CD4-positive, alpha-beta T cell treated with Interleukin-12 subunit alpha and Interleukin-12 subunit beta, for 1 hour (primary cell): ENCODE data around the gene TIMM22.
"Not testable (repeated sequence)": the region's sequence is repeated elsewhere in the genome, so short reads cannot be mapped to it uniquely, and the experiment has no call there.

Source experiments
- DNase-seq: peaks from one replicate; pipeline ENCODE4 v3.0.0-alpha.2; 2020

Gene TIMM22

DNA sequence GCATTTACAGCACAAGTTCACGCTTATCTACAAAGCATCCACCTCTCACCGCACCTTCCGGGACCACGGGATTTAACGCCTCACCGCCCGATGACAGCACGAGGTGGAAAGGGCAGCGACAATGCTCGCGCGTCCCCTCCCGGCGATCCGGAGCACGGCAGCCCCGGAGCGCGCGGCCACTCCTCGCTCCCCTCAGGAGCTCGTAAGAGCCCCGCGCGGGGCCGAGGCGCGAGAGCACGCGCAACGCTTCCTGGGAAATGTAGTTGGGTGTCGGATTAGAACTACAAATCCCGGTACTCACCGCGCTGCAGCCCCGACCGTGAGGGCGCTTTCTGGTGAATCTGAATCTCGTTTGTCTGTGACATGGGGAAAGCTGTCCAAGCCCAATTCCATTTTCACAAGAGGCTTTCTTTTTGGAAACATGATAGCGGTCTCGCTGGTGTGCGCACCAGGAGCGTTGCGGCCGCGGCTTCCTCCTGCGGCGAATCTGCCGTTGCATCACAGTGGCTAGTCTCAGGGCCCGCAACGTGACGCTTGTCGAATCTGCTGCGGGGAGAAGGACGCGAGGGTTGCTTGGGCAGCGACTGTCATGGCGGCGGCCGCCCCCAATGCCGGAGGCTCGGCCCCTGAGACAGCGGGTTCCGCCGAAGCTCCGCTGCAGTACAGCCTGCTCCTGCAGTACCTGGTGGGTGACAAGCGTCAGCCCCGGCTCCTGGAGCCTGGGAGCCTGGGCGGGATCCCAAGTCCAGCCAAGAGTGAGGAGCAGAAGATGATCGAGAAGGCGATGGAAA, at the start of gene TIMM22:
TIMM22 (plus strand) TSS at position 576 of the 791 bp plus-strand sequence; CDS start at position 590, 14 bp downstream.
- DNase-seq: peak; percentile 94

DNA sequence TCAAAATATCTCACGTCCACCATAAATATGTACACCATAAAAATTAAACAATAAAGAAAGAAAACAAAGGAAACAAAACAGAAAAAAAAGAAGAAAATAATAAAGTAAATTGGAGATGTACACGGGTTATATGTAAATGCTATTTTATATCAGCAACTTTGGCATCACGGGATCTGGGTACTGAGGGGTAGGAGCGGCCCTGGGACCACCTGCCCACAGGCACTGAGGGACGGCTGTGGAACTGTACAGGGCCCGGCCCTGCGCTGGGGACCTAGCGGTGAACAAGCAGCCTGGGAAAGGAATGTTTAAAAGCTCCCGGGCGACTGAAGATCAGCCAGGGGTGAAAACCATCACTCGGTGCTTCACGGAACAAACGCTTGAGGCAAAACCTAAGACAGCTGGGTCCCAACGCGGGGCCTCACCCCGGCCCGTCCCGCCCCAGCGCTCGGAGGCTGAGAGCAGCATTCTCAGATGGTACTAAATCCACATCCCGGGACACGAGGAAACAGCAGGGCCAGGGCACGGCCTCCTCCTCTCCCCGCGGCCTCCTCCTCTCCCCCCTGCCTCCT, 48.6 kb upstream of the TIMM22 start:
- DNase-seq: no peak

DNA sequence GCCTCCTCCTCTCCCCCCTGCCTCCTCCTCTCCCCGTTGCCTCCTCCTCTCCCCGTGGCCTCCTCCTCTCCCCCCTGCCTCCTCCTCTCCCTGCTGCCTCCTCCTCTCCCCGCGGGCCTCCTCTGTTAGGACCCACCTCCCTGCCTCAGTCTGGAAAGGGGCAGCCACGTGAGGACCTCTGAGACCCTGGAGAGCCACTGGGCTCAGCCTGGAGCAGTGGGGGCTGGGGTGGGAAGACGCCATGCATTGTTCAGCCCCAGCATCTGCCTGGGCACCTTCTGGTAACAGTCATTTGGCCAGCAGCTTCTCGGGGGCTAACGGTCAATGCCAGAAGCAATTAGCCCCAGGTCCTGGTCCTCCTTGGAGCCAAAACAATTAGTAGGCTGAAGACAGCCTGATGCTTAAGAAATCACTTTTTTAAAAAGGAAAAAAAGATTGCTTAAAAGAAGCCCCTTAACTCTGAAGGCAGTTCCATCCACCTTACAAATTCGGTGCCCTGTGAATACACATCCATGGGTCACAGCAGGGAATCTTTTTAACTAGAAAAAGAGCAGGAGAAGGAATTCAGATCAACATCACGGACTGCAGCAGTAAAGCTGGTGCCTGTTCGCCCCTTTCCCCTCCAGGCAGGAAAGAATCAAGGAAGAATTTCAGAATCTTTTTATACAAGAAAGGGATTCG, 47.2 kb upstream of the TIMM22 start:
- no peak for DNase-seq

DNA sequence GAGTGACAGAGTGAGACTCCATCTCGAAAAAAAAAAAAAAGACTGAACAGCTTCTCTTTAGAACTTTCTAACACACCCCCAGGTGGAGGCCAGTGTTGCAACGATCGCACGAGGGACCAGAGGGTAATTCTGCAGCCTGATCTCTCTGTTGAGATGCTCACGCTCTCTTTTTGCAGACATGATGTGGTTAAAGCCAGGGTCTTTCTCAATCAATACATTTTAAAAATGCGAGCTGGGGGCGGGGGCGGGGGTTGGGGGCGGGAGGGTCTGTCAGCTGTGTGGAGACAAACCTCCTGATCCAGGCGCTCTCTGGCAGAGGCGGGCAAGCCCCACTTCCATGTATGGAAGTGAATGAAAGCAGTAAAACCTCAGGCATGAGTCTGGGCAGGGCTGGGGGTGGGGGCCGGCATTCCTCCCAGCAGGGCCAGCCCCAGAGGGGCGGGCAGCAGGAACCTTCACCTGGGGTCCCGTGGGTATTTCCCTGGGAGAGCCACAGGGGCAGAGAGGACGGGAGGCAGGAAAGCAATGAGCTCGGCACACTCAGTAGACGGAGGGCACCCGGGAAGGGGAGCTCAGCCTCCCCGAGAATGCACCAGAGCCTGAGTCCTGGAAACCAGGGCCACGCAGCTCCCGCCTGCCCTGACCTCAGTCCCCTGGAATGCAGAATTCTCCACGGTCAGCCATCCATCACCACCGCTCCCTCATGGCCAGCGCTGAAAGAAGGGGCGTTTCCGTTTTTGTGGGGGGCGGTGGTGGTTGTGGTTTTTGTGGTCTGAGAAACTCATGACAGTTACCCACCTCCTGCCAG, 45.4 kb upstream of the TIMM22 start:
- DNase-seq: no peak

DNA sequence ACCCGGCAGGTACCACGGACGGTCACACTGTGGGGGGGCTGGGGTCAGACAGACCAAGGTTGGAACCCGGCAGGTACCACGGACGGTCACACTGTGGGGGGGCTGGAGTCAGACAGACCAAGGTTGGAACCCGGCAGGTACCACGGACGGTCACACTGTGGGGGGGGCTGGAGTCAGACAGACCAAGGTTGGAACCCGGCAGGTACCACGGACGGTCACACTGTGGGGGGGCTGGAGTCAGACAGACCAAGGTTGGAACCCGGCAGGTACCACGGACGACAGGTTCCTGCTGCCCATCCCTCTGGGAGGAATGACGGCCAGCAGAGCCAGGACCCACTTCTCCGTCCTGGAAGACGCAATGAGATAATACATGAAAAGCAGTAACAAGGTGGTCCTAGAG, 44.3 kb upstream of the TIMM22 start:
- not testable (repeated sequence) for DNase-seq

DNA sequence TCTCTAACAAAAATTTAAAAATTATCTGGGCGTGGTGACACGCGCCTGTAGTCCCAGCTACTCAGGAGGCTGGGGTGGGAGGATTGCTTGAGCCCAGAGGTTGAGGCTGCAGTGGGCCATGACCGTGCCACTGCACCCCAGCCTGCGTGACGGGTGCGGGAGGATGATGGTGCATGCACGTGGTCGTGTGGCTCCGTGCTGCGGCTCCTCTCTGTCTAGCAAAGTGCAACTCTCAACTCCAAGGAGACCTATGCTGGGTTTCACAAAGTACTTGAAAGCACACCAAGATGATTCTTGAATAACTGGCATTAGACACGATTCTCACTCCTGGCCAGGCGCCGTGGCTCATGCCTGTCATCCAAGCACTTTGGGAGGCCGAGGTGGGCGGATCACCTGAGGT, 43.2 kb upstream of the TIMM22 start:
- no peak for DNase-seq

DNA sequence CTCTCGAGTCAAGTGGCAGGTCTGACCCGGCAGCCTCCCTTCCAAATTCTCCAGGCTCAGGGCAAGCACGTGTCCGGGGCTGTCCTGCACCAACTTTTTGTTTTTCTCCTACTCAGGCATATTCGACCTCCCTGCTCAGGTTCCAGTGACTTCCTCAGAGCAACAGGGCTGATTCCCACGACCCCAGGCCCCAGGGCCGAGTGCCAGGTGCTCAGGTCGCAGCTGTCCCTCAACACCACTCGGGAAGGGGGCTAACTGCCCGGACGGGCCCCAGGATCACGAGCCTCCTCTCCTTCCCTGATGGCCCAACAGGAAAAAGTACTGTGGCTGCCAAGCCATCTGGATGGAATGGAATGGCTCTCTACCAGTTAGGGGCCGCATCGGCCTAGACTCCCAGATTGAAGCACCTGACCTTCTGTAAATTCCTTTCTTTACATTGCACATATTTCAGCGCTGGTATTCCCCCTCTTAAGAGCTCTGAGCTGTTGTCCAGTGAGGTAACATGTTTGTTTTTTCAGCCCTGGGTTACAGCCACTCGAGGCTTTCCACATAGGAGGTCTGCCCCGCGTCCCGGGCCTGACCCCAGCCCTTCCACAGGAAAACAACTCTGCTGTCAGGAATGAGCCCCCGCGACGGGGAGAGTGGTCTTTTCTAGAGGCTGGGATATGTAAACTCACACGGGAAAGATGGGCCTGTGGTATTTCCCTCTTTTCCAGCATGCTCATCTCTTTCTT, 42.3 kb upstream of the TIMM22 start:
- no peak for DNase-seq

DNA sequence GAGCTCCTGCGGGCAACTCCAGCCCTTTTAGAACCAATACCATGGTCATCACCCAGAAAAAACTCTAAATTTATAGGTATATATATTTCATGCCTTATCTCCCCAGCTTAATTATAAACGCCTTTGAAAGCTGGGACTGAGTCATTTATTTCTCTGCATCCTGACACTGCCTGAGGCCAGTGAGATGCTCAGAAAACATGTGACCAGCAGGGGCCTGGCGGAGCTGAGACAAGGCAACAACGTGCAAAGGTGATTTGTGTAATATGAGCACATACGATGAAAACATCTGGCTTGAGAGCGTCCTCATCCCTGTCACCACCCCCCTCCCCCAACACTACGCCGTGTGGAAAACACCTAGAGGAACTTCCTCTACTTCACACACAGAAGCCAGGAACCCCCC, 40.0 kb upstream of the TIMM22 start:
- DNase-seq: no peak

DNA sequence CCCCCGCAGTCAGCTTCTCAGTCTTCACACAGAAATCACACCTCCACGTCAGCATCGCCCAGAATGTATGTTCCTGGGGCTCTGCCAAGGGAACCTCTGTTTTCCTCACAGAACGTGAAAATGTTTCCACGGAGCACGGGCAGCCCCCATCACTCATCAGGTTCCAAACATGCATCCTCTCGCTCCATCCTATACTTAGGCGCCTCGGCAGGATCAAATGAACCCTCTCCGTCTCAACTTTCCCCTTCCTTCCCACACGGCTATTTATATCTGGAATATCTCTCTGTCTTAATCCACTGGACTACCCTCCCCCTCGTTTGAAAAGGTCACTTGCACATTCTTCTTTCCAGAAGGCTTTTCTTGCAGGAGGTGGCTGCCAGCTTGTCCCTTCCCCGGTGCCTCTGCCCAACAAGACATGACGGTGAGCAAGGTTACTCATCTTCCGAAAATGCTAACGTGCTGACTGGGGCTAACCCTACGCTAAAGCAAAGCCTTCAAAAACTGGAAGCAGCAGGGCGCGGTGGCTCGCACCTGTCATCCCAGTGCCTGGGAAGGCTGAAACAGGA, 39.0 kb upstream of the TIMM22 start:
- no peak for DNase-seq

DNA sequence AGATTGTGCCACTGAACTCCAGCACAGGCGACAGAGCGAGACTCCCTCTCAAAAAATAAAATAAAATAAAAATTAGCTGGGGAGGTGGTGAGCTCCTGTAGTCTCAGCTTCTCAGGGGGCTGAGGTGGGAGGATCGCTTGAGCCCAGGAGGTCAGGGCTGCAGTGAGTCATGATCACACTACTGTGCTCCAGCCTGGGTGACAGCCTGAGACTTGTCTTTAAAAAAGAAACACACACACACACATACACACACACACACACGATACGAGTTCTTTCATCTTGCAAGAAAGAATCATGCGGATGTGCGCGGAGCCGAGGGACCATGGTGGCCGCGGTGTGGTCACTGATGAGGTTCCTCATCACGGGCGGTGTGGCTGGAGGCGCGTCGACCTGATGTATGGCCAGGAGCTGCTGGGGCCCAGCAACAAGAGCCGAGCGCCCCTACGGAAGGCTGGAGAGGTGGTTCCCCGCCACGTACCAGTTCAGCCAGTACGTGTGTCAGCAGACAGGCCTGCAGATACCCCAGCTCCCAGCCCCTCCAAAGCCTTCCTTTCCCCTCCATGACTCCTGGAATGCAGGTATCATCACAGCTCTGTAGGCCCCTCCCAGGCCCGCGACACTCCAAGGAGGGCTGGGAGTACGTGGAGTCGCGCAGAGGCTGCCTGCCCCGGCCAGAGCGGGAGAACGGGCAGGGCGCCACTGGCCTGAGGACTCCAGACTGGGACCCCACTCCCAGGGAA, 38.0 kb upstream of the TIMM22 start:
- no peak for DNase-seq

DNA sequence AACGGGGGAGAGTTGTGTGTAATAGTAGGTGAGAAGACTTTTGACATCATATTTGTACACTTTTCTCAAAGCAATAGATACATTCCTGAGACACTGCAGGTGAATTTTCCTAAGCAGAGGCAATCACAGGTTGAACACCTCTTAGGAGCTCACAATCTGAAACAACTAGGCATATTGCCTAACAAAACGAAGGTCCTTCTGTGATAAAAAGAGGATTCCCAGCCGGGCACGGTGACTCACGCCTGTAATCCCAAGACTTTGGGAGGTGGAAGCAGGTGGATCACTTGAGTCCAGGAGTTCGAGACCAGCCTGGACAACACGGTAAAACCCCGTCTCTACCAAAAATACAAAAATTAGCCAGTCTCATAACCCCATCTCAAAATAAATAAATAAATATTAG, 34.8 kb upstream of the TIMM22 start:
- no peak for DNase-seq

DNA sequence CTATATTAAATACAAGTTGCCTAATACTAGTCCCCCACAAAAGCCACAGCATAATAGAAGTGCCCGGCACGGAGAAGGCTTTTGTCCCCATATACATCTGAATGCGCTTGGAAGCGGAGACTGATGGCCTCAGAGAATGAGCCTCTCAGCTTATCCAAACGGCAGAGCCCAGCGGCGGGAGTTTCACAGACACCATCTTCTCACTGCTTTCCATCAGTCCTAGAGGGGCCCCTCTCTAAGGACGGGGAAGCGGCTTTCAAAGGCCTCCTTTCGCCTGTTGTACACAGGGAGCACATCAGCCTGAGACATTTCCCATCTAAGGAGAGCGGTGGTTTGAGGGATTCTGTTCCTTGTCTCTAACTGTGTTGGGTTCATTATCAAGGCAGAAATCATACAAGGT, 34.3 kb upstream of the TIMM22 start:
- no peak for DNase-seq

DNA sequence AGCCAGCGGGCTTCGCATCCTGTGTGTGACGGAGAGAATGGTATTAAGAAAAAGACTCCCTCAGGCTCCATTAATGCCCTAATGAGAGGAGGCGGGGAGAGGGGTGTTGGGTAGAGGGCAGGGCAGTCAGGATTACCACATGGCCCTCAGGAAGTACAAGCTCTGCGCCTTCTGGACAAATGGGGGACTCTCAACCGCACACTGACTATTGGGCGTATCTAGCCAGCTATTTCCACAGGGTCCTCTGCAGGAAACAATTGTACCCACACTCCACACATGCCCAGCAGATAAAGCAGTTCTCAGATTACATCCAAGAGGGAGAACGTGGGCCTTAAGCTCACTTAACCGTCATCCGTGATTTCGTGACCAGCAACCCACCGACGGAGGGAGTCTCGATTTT, 32.1 kb upstream of the TIMM22 start:
- DNase-seq: no peak

DNA sequence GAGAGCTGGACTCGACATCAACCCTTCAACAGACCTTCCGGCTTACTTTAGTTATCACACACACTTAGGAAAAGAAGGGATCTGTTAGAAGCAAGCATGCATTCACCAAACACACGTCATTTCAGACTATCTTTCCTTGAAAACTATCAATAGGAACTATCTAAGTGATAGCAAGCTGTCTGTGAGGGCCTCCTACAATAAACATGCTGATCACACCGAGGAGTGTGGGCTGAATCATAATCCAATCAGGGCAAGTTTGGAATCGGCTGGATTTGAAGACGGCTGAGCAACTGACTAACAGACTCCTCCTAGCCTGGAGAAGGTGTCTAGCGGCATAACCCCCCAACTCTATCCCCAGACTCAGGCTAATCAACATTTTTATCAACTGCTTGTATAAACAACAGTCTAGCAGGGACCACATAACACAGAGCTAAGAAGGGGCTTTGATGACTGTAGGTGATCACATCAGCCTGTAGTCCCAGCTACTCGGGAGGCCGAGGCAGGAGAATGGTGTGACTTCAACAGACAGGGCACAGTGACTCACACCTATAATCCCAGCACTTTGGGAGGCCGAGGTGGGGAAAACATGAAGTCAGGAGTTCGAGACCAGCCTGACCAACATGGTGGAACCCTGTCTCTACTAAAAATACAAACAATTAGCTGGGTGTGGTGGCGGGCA, 31.5 kb upstream of the TIMM22 start:
- DNase-seq: no peak

DNA sequence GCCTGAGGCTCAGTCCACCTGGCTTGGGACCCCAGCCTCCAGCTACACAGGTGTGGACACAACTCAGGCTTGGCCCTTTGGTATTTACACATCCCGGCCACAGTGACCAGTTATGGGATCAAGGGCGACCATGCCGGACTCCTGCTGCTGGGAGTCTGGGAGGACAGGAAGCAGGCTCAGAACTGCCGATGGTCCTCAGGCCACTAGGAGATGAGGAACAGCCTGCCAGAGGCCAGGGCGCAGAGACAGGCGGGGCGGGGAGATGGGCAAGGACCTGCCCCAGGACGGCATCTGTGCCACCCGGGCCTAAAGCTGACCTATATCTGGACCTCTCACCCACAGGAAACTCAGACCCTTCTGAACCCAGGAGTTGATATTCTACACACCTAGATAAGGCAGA, 29.8 kb upstream of the TIMM22 start:
- DNase-seq: no peak

DNA sequence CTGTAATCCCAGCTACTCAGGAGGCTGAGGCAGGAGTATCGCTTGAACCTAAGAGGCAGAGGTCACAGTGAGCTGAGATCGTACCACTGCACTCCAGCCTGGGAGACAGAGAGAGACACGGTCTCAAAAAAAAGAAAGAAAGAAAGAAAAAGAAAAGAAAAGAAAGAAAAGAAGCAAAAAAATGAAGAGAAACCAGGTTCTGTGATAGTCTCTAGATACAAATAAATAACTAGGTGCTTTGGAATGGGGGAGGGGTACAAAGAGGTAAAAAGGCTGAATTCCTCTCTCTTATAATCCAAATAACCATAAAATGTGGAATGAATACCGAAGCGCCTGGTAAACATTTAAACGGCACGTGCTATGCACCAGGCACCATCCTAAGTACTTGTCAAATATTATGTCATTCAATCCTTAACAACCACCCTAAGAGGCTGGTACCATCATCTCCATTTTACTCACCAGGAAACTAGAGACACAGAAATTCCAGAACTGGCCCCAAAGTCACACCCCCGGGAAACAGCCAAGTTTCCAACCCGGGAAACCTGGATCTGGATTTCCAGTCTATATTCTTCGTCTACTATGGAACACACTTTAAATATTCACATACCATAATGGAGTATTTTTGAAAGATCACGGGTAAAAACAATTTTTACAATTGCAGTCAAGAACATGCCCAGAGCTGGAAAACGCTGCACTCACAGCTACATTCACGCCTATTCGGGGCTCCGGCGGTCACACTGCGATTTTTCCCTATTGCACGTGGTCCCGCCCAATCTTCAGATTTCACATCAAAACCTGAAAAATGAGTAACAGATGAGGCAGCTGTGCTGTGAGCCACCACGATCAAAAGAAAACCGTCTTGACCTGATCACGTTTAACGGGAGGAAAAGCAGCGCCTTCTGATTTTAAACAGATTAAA, 27.9 kb upstream of the TIMM22 start:
- no peak for DNase-seq

DNA sequence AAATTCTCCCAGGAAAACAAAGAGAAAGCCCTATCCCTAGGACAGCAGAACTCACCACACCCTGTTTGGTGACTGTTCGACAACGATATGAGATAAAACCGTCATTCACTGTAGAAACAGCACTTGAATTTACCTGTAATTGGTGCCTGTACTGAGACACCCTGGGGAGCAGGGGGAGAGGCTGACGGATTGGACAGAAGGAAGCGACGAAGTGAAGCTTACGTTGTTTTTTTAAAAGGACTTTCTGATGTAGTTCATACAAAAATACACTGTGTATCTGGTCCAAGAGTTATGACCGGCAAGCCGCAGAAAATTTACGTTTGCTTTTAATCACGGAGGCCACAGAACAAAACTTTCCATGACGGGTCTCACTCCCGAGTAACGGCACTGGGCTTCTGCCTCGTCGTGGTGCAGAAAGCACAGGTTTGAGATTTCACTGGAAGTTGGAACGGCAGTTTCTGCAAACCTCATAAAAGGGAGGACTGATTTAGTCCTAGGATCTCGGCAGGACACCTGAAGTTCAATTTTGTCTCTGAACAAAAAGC, 27.0 kb upstream of the TIMM22 start:
- no peak for DNase-seq

DNA sequence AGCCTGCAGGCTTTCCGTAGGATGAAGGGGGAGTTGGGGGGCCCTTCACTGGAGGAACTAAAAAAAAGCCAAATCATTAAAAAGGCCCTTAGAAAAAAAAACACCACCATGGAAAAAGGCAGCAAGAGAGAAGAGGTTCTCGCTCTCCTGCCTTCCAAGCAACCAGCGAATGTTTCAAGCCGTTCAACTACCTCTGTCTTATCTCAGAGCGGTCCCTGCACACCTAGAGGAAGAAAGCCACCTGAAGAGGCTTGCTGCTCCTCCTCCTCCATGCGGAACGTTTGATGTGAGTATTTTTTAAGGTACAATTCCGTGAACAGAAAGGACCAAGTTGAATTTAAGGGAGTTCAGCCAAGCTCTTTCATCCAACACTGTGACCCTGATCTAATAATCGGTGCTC, 26.6 kb upstream of the TIMM22 start:
- no peak for DNase-seq

DNA sequence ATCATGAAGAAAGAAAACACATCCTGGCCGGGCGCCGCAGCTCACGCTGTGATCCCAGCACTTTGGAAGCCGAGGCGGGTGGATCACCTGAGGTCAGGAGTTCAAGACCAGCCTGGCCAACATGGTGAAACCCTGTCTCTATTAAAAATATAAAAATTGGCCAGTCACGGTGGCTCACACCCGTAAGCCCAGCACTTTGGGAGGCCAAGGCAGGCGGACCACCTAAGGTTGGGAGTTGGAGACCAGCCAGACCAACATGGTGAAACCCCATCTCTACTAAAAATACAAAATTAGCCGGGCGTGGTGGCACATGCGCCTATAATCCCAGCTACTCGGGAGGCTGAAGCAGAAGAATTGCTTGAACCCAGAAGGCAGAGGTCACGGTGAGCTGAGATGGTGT, 25.1 kb upstream of the TIMM22 start:
- not testable (repeated sequence) for DNase-seq

DNA sequence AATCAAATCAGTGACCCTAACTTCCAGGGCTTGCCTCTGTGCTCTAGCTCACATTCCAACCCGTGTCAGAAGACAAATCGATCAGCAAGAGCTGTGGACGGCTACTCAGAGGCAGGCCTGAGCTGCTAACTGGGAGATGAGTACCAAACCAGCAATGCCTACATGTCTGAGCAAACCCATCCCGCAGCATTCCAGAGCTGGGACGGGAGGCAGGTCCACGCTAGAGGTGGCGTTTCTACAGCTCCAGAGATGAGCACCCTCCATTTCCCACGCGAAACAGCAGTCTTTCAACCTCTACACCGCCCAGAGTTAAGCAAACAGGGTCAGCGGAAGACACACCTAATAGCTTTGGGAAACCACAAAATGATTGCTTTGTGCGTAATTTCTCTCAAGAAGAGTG, 23.9 kb upstream of the TIMM22 start:
- DNase-seq: no peak
